B cell (primary cell): ENCODE measurements around the gene FFAR3.

Experiments used
- EZH2 ChIP-seq: IDR thresholded peaks from 2 replicates; pipeline ENCODE4 v1.6.1; 2012; ENCODE audit warnings: borderline replicate concordance, low read depth, mild to moderate bottlenecking, moderate library complexity, low read length; ENCODE audit not compliant: insufficient read depth, poor library complexity, severe bottlenecking
- TF ChIP-seq, protein P1 (sequence below): fragments of 200-600 bp; IDR thresholded peaks from one replicate; pipeline ENCODE4 v1.8.0; 2022; ENCODE audit warnings: antibody characterized with exemption, mild to moderate bottlenecking

DNA sequence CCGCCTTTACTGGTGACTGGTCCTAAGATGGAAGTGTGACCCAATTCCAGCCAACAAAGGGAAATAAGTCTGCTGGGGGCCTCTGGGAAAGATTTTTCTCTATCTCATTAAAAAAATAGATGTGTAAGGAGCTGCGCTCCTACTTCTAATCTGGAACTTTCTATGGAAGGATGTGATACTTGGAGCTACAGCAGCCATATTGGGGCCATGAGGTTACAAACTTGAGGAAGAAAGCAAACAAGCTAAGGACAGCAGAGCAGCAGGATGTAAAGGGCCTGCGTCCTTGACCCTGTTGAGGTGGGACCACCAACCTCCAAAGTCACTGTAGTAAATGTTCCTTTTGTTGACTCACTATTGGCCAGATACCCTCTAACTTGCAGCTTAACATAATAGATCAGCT lies 20.1 kb downstream of the FFAR3 start:
- TF ChIP-seq, protein P1, sequence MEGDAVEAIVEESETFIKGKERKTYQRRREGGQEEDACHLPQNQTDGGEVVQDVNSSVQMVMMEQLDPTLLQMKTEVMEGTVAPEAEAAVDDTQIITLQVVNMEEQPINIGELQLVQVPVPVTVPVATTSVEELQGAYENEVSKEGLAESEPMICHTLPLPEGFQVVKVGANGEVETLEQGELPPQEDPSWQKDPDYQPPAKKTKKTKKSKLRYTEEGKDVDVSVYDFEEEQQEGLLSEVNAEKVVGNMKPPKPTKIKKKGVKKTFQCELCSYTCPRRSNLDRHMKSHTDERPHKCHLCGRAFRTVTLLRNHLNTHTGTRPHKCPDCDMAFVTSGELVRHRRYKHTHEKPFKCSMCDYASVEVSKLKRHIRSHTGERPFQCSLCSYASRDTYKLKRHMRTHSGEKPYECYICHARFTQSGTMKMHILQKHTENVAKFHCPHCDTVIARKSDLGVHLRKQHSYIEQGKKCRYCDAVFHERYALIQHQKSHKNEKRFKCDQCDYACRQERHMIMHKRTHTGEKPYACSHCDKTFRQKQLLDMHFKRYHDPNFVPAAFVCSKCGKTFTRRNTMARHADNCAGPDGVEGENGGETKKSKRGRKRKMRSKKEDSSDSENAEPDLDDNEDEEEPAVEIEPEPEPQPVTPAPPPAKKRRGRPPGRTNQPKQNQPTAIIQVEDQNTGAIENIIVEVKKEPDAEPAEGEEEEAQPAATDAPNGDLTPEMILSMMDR = no peak
- no peak for TF ChIP-seq EZH2
